HepG2 (cell line): ENCODE results near the gene MARK2. TPM values are rescaled to one million over a fixed set of nuclear protein-coding genes. Genes with fewer than 3 reads are reported as not detected.

Experiments
- ARID3A ChIP-seq: IDR thresholded peaks from 2 replicates; pipeline ENCODE4 v1.6.1; 2012; ENCODE audit warnings: low read depth, low read length, improper control_type of control experiment
- ATF2 ChIP-seq: sonication (generic); formaldehyde crosslinking; IDR thresholded peaks from 2 replicates; pipeline ENCODE4 v1.4.0; 2020; ENCODE audit warnings: missing genetic modification reagents
- DNMT1 ChIP-seq: sonication (generic); formaldehyde crosslinking; IDR thresholded peaks from 2 replicates; pipeline ENCODE4 v1.5.1; 2020; ENCODE audit warnings: mild to moderate bottlenecking, missing genetic modification reagents
- GMEB1 ChIP-seq: sonication (generic); formaldehyde crosslinking; IDR thresholded peaks from 2 replicates; pipeline ENCODE4 v1.5.1; 2020; ENCODE audit warnings: missing genetic modification reagents, mild to moderate bottlenecking, borderline replicate concordance
- GMEB2 ChIP-seq: IDR thresholded peaks from 2 replicates; pipeline ENCODE4 v1.6.1; 2016; ENCODE audit warnings: missing biosample characterization, missing genetic modification reagents, low read depth
- HDAC2 ChIP-seq: sonication (generic); formaldehyde crosslinking; IDR thresholded peaks from 2 replicates; pipeline ENCODE4 v1.4.0; 2020; ENCODE audit warnings: missing genetic modification reagents
- IRF2 ChIP-seq: IDR thresholded peaks from 2 replicates; pipeline ENCODE4 v1.6.1; 2018; ENCODE audit warnings: missing genetic modification reagents, missing compliant biosample characterization
- MIXL1 ChIP-seq: IDR thresholded peaks from 2 replicates; pipeline ENCODE4 v1.6.1; 2016
- MXD4 ChIP-seq: IDR thresholded peaks from 2 replicates; pipeline ENCODE4 v1.6.1; 2016; ENCODE audit warnings: mild to moderate bottlenecking, missing biosample characterization, missing genetic modification reagents
- RBM39 ChIP-seq: fragments of 200-400 bp; formaldehyde crosslinking; IDR thresholded peaks from one replicate; pipeline ENCODE4 v1.6.1; 2018; ENCODE audit warnings: antibody characterized with exemption, mild to moderate bottlenecking, low read depth, low read length; ENCODE audit not compliant: poor library complexity, severe bottlenecking
- SAFB2 ChIP-seq: sonication (generic); formaldehyde crosslinking; IDR thresholded peaks from 2 replicates; pipeline ENCODE4 v1.5.1; 2020; ENCODE audit warnings: missing genetic modification reagents, low read depth, mild to moderate bottlenecking, borderline replicate concordance
- TEAD2 ChIP-seq: sonication (generic); formaldehyde crosslinking; IDR thresholded peaks from 2 replicates; pipeline ENCODE4 v1.9.0; 2021; ENCODE audit warnings: missing genetic modification reagents
- THYN1 ChIP-seq: sonication (generic); formaldehyde crosslinking; IDR thresholded peaks from 2 replicates; pipeline ENCODE4 v1.8.1; 2023; ENCODE audit warnings: low read depth, mild to moderate bottlenecking, moderate library complexity, missing genetic modification reagents, borderline replicate concordance
- TP53 ChIP-seq: sonication (generic); formaldehyde crosslinking; conservative IDR thresholded peaks from 2 replicates; pipeline ENCODE4 v1.4.0; 2020; ENCODE audit warnings: missing genetic modification reagents
- ZBTB14 ChIP-seq: sonication (generic); formaldehyde crosslinking; IDR thresholded peaks from 2 replicates; pipeline ENCODE4 v1.4.0; 2020; ENCODE audit warnings: missing genetic modification reagents
- ZC3H13 ChIP-seq: sonication (generic); formaldehyde crosslinking; IDR thresholded peaks from 2 replicates; pipeline ENCODE4 v1.8.1; 2023; ENCODE audit warnings: mild to moderate bottlenecking, missing genetic modification reagents, moderate library complexity
- ZNF124 ChIP-seq: sonication (generic); formaldehyde crosslinking; IDR thresholded peaks from 2 replicates; pipeline ENCODE4 v1.4.0; 2020; ENCODE audit warnings: missing genetic modification reagents
- ZNF230 ChIP-seq: sonication (generic); formaldehyde crosslinking; IDR thresholded peaks from 2 replicates; pipeline ENCODE4 v1.4.0; 2020; ENCODE audit warnings: mild to moderate bottlenecking, missing genetic modification reagents
- ZNF256 ChIP-seq: sonication (generic); formaldehyde crosslinking; conservative IDR thresholded peaks from 2 replicates; pipeline ENCODE4 v1.4.0; 2020; ENCODE audit warnings: missing genetic modification reagents
- ZNF556 ChIP-seq: sonication (generic); formaldehyde crosslinking; IDR thresholded peaks from 2 replicates; pipeline ENCODE4 v1.4.0; 2020; ENCODE audit warnings: mild to moderate bottlenecking, missing genetic modification reagents, borderline replicate concordance
- ZNF724P ChIP-seq: sonication (generic); formaldehyde crosslinking; IDR thresholded peaks from 2 replicates; pipeline ENCODE4 v1.8.0; 2022; ENCODE audit warnings: missing genetic modification reagents, borderline replicate concordance
- ZSCAN30 ChIP-seq: sonication (generic); formaldehyde crosslinking; IDR thresholded peaks from 2 replicates; pipeline ENCODE4 v1.5.0; 2020; ENCODE audit warnings: mild to moderate bottlenecking, missing genetic modification reagents
- ZZZ3 ChIP-seq: sonication (generic); formaldehyde crosslinking; IDR thresholded peaks from 2 replicates; pipeline ENCODE4 v1.4.0; 2020; ENCODE audit warnings: missing genetic modification reagents, mild to moderate bottlenecking, borderline replicate concordance
- polyA plus RNA-seq, 8 experiments: library from polyadenylated mRNA; depleted of rRNA in 3 of 8; stranded (reverse) in 7 of 8; unstranded in 1 of 8; fragments of >200 nt; fragmentation: Illumina TruSeq in 4 of 8; extraction: Trizol in 4 of 8; gene quantifications; 2 replicates each; pipeline versions ENCODE4 v1.2.1 to v1.2.3, GENCODE V29; 2011 to 2016; ENCODE audit warnings: low read depth in 4 of 8, missing spikeins in 1 of 8, mixed read lengths in 1 of 8; ENCODE audit not compliant: insufficient read depth in 1 of 8
- total RNA-seq, 5 experiments: library from RNA; depleted of rRNA; stranded (reverse); fragments of >200 nt; fragmentation: Illumina TruSeq; extraction: Trizol; gene quantifications; 2 replicates each; pipeline ENCODE4 v1.2.3, GENCODE V29; 2016; ENCODE audit warnings: low read depth in 1 of 5

MARK2 gene
- total and polyA plus RNA-seq, 2 of the 13 experiments (the other 11 are each of a cell fraction or from before 2014, with no cell fraction given), result 13.5 to 13.9 TPM

- TF ChIP-seq IRF2 (CRISPR knock-in tag), result peak; percentile 57; the same call in 1 of the 2 replicates
- no peak for TF ChIP-seq ATF2
- no peak for TF ChIP-seq SAFB2
- no peak for TF ChIP-seq DNMT1 (CRISPR knock-in tag)
- TF ChIP-seq ZBTB14 (CRISPR knock-in tag), result no peak
- 0 out of 2 replicates have a peak, but pooled peaks have one; percentile 37 for TF ChIP-seq ZC3H13 (CRISPR knock-in tag)
- no peak for TF ChIP-seq ZNF724P (CRISPR knock-in tag)
- no peak; the same call in 1 of the 2 replicates for TF ChIP-seq GMEB1 (CRISPR knock-in tag)
- no peak for TF ChIP-seq MIXL1
- TF ChIP-seq ARID3A, result no peak
- TF ChIP-seq HDAC2, result peak; percentile 42; the same call in 1 of the 2 replicates
- 0 out of 2 replicates have a peak, but pooled peaks have one; percentile 22 for TF ChIP-seq ZNF230 (CRISPR knock-in tag)
- TF ChIP-seq TP53, result no peak
- TF ChIP-seq ZNF256, result no peak
- no peak for TF ChIP-seq ZZZ3 (CRISPR knock-in tag)
- TF ChIP-seq RBM39, result peak; percentile 12
- TF ChIP-seq TEAD2 (CRISPR knock-in tag), result no peak
- TF ChIP-seq MXD4 (CRISPR knock-in tag), result no peak
- no peak; the same call in 1 of the 2 replicates for TF ChIP-seq ZSCAN30
- TF ChIP-seq GMEB2 (CRISPR knock-in tag), result no peak
- TF ChIP-seq ZNF556, result no peak
- TF ChIP-seq ZNF124, result no peak
- TF ChIP-seq THYN1, result no peak
Measured at GRCh38 chr11:63920126-63920938, 81.4 kb downstream of the MARK2 start (continued).
